ENCODE data around the gene PHF8.

DNA sequence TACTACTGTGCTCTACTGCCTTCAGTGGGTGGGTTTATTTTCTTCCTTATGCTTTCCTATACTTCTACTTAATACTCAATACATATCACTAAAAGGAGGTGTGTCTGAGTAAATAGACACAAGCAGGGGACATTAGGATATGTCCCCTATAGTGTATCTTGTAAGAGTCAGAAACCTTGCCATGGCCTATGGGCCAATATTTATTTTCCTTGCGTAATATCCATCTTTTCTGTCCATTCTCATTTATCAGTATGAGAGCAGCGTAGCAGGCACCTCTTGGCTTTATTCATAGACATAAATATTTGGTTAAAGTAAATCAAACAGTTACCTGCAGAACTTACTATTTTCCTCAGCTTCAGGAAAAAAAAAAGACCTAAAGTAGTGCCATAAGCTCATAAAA is 46.6 kb upstream of the PHF8 start:
- TF ChIP-seq HDAC6 (IDR thresholded peaks at IDR 0.05; ENCODE audit: low read depth, low read length): no peak
- no peak for TF ChIP-seq HDAC2 (IDR thresholded peaks at IDR 0.05)
- no peak for TF ChIP-seq SRF (CRISPR knock-in tag; IDR thresholded peaks at IDR 0.05)
- no peak for TF ChIP-seq ZNF184 (CRISPR knock-in tag; IDR thresholded peaks at IDR 0.05)

Measured in K562 (cell line).